Head of caudate nucleus (tissue), 42 donors: Measurements from ENCODE around the gene SCYL2.
"Not testable (repeated sequence)": the region's sequence is repeated elsewhere in the genome, so short reads cannot be mapped to it uniquely, and the experiment has no call there.

ENCODE experiments used
- DNase-seq, 42 donors: peaks; one replicate each; pipeline versions ENCODE4 v3.0.0 to v3.0.0-alpha.2; 2020 to 2021; ENCODE audit warnings: mixed read lengths in 7 of 42
- intact Hi-C: fragments of 100-400 bp; cut with DNase I; formaldehyde crosslinking; loops from one replicate; pipeline ENCODE4 v1.15.0; 2022

The SCYL2 gene

DNA sequence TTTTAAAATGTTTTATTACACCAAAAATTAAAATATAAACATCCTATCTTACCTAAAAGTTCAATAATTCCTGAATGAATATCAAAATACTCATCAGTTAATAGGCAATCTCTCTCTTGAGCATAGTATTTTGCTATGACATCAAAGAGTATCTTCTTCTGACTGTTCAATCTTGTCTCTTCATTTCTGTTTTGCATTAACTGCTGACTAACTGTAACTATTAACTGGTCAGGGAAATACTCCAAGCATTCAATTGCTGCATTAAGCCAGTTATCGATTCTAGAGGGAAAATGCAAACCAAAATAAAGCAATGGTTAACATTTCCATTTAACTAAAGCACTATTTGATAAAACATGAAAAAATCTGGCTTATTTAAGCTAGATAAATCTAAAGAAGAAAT is 13.5 kb upstream of the SCYL2 start:
- DNase-seq, result no peak
- intact Hi-C loops, result no loop called here

DNA sequence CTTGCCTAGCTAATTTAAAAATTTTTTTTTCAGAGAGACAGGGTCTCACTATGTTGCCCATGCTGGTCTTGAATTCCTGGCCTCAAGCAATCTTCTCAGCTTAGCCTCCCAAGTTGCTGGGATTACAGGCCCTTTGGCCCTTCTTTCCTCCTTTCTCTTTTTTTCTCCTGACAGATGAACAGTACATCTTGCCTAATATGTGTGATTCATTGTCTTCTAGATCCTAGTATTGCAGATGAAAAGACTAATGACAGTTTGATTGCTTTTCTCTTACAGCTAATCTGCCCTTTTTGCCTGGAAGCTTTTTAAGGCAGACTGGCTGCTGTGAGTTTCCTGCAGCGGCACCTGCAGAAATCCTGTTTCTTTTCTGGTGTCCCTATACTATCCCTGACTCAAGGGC is 12.1 kb upstream of the SCYL2 start:
- no peak for DNase-seq
- intact Hi-C loops, result no loop called here

DNA sequence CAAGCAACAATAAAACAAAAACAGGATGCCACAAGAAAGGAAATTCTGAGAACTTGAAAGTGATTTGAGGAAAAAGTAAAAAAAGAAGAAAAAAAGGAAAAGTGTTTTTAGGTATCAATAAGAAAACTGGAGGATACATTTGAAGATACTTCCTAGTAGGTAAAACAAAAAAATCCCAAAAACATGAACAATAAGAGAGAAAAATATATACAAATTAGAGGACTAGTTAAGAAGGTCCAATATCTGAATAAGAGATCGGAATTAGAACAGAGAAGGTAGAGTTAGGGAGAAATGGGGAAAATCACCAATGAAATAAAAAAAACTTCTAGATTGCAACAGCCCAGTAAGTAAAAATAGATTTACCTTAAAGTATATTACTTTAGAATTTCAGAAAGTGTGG is 8.8 kb upstream of the SCYL2 start:
- intact Hi-C loops, result no loop called here
- no peak for DNase-seq

DNA sequence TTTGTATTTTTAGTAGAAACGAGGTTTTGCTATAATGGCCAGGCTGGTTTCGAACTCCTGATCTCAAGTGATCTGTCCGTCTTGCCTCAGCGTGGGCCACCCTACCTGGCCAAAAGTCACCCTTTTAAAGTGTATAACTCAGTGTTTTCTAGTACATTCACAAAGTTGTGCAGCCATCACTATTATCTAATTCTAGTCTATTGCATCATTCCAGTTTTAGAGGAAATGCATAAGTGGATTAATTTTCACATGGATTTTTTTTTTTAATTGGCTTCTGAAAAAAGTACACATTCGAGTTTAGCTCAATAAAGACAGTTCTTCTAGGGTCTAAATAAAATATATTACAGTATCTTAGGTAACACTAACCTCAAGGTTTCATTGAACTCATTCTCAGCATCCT is 3.8 kb upstream of the SCYL2 start:
- intact Hi-C loops, result no loop called here
- DNase-seq, result no peak

DNA sequence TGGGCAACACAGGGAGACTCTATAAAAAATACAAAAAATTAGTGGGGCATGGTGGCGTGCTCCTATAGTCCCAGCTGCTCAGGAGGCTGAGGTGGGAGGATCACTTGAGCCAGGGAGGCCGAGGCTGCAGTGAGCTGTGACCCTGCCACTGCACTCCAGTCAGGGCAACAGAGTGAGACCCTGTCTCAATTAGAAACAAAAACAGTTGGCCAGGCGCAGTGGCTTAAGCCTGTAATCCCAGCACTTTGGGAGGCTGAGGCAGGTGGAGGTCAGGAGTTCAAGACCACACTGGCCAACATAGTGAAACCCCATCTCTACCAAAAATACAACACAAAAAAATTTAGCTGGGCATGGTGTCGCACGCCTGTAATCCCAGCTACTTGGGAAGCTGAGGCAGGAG is 1.9 kb upstream of the SCYL2 start:
- DNase-seq, intact Hi-C loops: not testable (repeated sequence)

DNA sequence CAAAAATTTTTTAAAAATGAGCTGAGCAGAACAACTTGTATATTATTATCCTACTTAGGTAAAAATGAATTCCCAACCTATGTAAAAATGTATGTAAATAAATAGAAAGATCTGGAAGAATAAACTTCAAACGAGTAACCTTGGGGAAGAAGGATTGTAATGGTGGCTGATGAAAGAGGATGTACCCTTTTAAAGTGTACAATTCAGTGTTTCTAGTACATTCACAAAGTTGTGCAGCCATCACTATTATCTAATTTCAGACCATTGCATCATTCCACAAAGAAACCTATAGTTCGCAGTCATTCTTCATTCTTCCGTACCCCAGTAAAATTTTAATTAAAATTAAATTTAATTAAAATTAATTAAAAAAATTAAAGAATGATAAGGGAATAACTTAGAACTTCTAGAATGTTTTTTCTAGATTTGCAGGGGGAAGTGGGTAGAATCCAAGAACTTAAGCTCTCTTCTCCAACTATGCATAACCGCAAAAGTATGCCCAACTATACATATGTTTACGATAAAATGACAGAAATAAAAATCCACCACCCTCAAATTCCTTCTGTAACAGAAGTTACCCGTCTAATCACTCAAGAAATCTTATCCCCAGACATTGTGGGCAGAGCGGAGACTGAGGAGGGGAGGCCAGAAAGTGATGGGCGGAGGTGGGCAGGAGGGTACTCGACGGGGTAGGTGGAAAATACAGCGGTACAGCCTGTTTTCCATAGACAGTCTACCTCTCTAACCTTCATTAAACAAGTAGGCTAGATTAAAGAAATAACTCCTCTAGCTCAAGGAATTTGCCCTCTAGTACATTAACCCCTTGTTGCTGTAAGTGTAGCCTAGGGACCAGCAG is 1.0 kb upstream of the SCYL2 start:
- DNase-seq, result no peak
- intact Hi-C loops, result no loop called here

DNA sequence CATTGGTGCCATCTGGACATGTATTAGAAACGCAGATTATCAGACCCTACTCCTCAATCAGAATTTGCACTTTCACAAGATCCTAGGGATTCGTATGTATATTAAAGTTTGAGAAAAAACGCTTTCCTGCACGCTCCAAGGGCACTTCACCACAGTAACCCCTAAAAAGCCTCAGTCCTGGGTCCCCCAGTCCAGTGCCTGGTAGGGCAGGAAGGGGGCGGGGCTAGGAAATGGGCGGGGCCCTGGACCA is 467 bp upstream of the SCYL2 start:
- peak in 38 of 42 donors; percentile 79 to 95 (median 89) for DNase-seq
- intact Hi-C loops, result no loop called here

DNA sequence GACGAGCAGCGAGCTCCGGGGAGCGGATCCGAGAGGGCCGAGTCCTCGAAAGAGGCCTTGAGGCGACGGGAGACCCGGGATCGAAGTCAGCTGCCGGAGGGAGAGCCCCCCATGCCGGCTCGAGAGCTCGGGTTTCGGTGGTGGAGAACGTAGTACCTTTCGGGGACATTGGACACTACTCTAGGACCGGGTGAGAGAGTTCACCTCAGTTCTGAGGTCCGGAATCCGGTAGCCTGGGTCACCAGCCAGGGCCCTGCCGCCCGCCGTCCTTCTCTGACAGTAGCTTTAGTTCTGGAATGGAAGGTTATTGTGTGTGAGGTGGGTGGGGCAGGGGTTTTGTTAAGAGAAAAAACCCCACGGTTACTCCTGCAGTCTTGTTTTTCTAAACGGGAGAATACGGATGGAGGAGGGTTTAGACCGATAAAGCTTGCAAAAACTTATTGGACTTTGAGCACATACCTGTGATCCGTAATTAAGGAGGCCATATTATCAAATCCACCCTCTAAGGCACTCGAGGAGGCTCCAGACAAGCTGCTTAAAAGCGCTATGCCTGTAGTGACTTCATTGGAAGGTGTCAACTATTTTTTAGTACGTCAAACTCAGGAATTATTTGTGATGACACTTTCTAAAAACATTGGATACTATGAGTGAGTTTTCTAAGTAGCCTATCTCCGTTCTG is 765 bp downstream of the SCYL2 start:
- intact Hi-C loops, result no loop called here

DNA sequence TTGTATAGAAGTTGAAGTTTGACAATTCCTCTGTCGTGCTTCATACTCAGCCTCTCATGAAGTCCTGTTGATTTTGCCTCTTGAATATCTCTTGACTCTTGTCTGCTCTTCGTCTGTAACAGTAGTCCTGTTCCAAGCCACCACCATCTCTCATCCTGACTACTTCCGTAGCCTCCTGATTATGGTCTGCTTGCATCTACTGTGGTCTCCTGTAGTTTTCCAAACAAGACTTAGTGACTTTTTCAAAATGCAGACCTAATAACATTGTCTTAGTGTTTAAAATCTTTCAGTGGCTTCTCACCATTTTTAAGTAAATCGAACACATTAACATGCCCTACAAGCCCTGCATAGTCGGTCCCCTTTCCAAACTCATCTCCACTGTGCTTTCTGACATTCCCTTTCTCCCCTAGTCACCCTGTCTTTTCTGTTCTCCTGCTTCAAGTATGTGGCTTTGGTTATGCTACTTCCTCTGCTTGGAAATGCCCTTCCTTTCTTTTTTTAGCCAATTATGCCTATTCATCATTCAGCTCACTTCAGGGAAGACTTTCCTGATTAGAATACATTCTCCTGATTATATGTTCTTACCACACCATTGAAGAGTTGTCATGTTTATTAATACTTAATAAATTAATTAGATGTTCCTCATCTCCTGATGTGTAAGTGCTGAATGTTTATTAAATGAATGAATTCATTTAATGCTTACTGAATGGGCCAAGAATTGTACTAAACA is 2.0 kb downstream of the SCYL2 start:
- intact Hi-C loops, result no loop called here
- DNase-seq, result no peak

More for the DNA sequence above, 765 bp downstream of the SCYL2 start:
- peak in 17 of 42 donors; percentile 7 to 49 (median 21) for DNase-seq

DNA sequence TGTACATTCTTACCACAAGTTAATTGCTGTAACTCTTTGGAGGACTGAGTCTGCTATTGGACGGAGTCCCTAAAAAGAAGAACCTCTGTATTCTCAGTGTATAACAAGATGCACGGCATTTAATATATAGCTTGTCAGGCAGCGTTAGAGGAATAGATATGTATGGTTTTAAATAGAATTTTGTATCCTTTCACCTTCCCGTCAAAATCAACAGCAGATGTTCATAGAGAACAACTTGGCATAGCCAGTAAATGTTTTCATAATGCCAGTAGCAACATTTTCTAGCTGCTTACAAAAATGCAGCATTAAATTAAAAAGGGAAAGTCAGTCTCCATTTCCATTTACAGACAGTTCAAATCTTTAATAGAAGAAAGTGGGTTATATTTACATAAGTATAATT is 6.8 kb downstream of the SCYL2 start:
- DNase-seq, result no peak
- intact Hi-C loops, result no loop called here

DNA sequence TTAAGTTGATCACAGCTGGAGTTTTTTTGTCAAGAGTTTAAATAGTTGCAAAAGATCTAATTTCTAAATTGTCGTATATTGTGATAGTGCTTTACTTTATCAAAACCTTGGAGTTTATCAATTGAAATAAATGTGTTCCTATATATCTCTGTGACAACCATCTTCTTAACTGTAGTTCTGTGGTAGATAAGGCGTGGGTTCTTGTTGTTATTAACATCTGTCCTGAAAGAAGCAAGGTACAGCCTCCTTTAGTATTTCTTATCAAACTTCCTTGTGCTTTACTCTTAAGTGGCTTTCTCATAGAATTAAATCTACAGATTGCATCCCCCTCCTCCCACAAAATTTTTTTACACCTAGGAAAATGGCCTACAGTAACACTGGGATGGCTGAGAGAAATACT is 7.3 kb downstream of the SCYL2 start:
- intact Hi-C loops, result no loop called here

DNA sequence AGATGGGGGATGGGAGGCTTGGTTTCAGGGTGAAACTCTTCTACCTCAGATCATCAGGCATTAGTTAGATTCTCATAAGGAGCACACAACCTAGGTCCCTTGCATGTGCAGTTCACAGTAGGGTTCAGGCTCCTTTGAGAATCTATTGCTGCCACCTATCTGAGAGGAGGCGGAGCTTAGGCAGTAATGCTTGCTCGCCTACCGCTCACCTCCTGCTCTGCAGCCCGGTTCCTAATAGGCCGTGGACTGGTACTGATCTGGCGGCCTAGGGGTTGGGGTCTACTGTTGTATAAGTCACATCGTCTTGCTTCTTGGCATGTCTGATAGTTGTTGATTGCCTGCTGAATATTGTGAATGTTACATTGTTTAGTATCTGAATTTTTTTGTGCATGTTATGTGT is 12.2 kb downstream of the SCYL2 start:
- intact Hi-C loops, result no loop called here

More for the DNA sequence above, 7.3 kb downstream of the SCYL2 start:
- DNase-seq, result no peak

DNA sequence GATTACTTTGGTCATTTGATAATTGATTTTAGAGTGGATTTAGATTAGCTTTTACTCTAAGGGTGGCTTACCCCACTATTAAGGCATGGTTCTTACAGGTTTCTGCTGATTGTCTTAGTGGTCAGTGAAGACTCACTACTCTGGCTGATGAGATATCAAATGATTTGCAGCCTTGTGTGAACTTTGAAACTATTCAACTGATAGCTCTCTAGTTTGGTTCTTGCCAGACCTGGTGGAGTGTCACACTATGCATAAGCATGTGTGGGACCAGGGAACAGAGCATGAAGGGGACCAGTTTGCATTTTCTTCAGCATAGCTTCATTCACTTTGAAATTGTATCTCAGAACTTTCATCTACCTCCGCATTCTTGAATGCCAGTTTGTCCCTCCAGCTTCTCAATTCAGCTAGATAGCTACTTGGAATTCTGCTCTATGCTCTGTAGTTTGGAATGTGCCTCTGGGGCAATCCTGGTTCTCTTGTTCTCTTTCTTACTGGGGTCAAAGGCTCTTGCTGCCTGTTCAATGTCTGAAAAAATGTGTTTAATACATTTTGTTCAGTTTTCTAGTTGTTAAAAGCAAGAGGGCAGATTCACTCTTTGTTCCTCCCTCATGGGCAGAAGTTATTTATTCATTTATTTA is 12.7 kb downstream of the SCYL2 start:
- intact Hi-C loops, result no loop called here

More for the DNA sequence above, 12.2 kb downstream of the SCYL2 start:
- DNase-seq, result no peak

DNA sequence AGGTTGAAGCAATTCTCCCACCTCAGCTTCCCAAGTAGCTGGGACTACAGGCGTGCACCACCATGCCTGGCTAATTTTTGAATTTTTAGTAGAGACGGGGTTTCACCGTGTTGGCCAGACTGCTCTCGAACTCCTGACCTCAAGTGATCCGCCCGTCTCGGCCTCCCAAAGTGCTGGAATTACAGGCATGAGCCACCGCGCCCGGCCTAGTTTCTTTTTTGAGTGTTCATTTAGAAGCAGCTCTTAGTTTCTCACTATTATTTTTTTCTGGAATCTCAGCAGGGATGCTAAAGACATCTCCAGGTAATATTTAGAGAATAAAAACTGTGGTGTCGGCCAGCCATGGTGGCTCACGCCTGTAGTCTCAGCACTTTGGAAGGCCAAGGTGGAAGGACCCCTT is 17.6 kb downstream of the SCYL2 start:
- intact Hi-C loops, DNase-seq: not testable (repeated sequence)

More for the DNA sequence above, 12.7 kb downstream of the SCYL2 start:
- DNase-seq, result no peak

DNA sequence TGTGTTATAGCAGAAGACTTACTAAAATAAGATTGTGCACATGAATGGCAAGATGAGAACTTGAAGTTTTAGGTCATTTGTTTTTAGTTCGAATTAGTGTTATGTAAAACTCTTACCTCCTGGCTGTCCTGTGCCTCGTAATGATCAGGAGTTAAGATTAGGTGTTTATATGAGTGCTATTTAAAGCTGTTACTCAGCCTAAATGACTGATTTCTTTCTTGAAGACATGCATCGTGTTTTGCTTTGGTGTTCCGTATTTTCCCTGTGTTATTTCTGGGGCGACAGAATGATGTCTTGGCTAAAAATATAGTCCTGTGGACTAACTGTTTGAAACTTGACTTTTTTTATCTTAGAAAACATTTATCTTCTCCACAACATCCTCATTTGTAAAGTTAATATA is 22.1 kb downstream of the SCYL2 start:
- DNase-seq, result no peak
- intact Hi-C loops, result no loop called here

DNA sequence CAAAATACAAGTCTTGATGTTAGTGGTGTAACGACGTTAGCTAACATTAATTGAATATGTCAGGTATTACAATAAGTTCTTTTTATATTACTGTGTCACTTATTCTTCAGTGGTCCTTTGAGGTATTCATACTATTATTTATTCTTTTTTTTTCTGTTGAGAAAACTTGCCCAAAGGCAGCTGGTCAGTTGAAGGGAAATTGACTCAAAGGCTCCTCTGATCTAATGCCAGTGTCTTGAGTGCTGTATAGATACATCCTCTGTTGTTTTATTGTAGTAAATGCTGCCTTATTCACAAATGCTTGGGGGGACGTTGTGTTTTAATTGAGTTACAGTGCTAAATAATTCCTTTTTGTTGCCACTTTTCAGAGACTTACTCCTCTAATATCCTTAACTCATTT is 23.0 kb downstream of the SCYL2 start:
- intact Hi-C loops, result no loop called here
- no peak for DNase-seq

DNA sequence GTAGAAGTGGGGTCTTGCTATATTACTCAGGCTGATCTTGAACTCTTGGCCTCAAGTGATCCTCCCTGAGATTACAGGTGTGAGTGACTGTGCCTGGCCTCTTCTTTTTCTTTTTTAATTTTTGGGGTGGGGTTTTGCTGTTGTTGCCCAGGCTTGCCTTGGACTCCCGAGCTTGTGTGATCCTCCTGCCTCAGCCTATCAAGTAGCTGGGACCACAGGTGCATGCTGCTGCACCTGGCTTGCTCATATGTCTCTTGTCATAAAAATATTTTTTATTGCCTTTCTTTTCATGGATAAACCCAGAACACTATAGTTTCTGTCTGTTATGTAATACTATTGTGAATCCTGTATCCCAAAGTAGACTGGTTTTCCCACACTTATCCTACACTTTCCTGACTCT is 26.0 kb downstream of the SCYL2 start:
- no peak for DNase-seq
- intact Hi-C loops, result no loop called here

DNA sequence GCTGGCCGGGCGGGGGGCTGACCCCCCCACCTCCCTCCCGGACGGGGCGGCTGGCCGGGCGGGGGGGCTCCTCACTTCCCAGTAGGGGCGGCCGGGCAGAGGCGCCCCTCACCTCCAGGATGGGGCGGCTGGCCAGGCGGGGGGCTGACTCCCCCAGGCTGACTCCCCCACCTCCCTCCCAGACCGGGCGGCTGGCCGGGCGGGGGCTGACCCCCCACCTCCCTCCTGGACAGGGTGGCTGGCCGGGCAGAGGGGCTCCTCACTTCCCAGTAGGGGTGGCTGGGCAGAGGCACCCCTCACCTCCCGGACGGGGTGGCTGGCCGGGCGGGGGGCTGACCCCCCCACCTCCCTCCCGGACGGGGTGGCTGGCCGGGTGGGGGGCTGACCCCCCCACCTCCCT is 27.4 kb downstream of the SCYL2 start:
- DNase-seq, intact Hi-C loops: not testable (repeated sequence)

DNA sequence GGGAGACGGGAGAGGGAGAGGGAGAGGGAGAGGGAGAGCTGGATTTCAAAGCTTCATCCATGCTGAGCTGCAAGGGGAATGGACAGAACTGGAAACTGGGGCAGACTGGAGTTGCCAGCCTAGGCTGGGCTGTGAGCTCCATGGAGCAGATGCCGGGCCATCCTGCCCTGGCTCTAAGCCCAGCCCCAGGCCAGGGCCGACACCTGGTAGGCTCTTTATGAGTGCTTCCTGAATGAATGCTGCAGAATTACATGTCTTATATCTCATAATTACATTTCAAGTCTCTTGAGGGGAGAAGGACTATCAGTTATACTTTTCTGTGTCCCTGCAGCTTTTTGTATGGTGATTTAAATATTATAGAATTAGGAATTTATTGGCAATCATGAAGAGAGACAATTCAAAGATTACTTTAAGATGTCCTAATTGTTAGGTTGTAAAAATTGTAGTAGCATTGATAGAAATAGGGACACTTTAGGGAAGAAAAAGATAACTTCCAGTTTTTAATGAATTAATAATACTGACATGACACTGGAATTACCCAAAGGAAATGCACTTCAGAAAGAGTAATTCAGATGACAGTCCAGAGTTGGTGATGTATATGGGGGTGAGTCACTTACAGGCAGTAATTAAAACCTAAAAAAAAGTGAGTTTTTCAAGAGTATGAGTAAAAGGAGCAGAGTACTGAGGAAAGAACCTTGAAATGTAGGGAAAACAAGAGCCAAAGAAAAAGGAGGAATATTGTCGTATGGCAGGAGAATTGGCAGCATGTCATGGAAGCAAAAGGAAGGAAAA is 29.0 kb downstream of the SCYL2 start:
- intact Hi-C loops, result no loop called here
- DNase-seq, result no peak
